Spleen (tissue), 11 donors: ENCODE measurements around the gene CD48. TPM values are rescaled to one million over a fixed set of nuclear protein-coding genes. Genes with fewer than 3 reads are reported as not detected.
A peak's percentile ranks its signal among the peaks of the same experiment; 100 is the strongest.

Source experiments
- DNase-seq: peaks from one replicate; pipeline ENCODE4 v3.0.0-alpha.2; 2020
- H3K27ac ChIP-seq, 8 donors: fragments of 200-600 bp; sonication (generic) in 7 of 8; 1 replicate in 4 of 8; 2 replicates in 4 of 8; pipeline versions ENCODE4 v1.5.0 to v1.8.0; 2016 to 2021; ENCODE audit warnings: inconsistent platforms in 4 of 8, mild to moderate bottlenecking in 4 of 8, moderate library complexity in 1 of 8
- H3K27me3 ChIP-seq, 7 donors: fragments of 200-600 bp; sonication (generic) in 6 of 7; replicated peaks in 1 of 7; 1 replicate in 4 of 7; 2 replicates in 3 of 7; pipeline versions ENCODE4 v1.5.0 to v1.8.0; 2016 to 2021; ENCODE audit warnings: inconsistent platforms in 3 of 7, mild to moderate bottlenecking in 1 of 7
- H3K36me3 ChIP-seq, 6 donors: fragments of 200-600 bp; sonication (generic) in 5 of 6; 1 replicate in 4 of 6; 2 replicates in 2 of 6; pipeline versions ENCODE4 v1.5.0 to v1.8.0; 2016 to 2021; ENCODE audit warnings: inconsistent platforms in 2 of 6
- H3K4me1 ChIP-seq, 6 donors: fragments of 200-600 bp; sonication (generic) in 5 of 6; 1 replicate in 3 of 6; 2 replicates in 3 of 6; pipeline versions ENCODE4 v1.5.0 to v1.8.0; 2016 to 2021; ENCODE audit warnings: inconsistent platforms in 3 of 6
- H3K4me3 ChIP-seq, 8 donors: fragments of 200-600 bp; sonication (generic) in 7 of 8; 1 replicate in 4 of 8; 2 replicates in 4 of 8; pipeline versions ENCODE4 v1.5.0 to v1.8.0; 2016 to 2021; ENCODE audit warnings: inconsistent platforms in 4 of 8, mild to moderate bottlenecking in 4 of 8, moderate library complexity in 2 of 8
- H3K9me3 ChIP-seq, 8 donors: fragments of 200-600 bp; sonication (generic) in 7 of 8; 1 replicate in 4 of 8; 2 replicates in 4 of 8; pipeline versions ENCODE4 v1.5.0 to v1.8.0; 2016 to 2021; ENCODE audit warnings: inconsistent platforms in 4 of 8
- CTCF ChIP-seq, 11 experiments: fragments of 200-600 bp in 7 of 11; fragments of 450-650 bp in 4 of 11; sonication (generic) in 4 of 11; IDR thresholded peaks in 8 of 11; conservative IDR thresholded peaks in 3 of 11; 1 replicate in 7 of 11; 2 replicates in 4 of 11; pipeline versions ENCODE4 v1.4.0 to v1.8.0; 2016 to 2021; ENCODE audit warnings: antibody characterized with exemption in 11 of 11, inconsistent platforms in 4 of 11, mild to moderate bottlenecking in 1 of 11
- POLR2A ChIP-seq, 3 donors: fragments of 450-650 bp; IDR thresholded peaks; one replicate each; pipeline ENCODE4 v1.5.1; 2017; ENCODE audit warnings: antibody characterized with exemption in 3 of 3, mild to moderate bottlenecking in 1 of 3
- POLR2AphosphoS5 ChIP-seq, 3 donors: sonication (generic); formaldehyde crosslinking; IDR thresholded peaks; one replicate each; pipeline ENCODE4 v1.5.1; 2017; ENCODE audit warnings: antibody characterized with exemption in 3 of 3
- WGBS, 5 donors: extraction: QIAGEN DNeasy Blood & Tissue Kit in 3 of 5; methylation state at CpG; one replicate each; pipeline versions ENCODE4 v1.1.5 to v1.1.7; 2013 to 2018; 5-methylcytosine and 5-hydroxymethylcytosine counted together
- intact Hi-C: fragments of 100-400 bp; cut with DNase I; formaldehyde crosslinking; loops from one replicate; pipeline ENCODE4 v1.15.0; 2023; ENCODE audit warnings: low total_unique reads
- polyA plus RNA-seq, 3 donors: library from polyadenylated mRNA; stranded (reverse); fragments of 200-250 nt; gene quantifications; one replicate each; pipeline ENCODE4 v1.2.1, GENCODE V29; 2013
- total RNA-seq, 7 donors: library from RNA; depleted of rRNA in 3 of 7; stranded (reverse); fragments of >200 nt in 3 of 7; fragmentation: NEBNext Ultra II Directional in 4 of 7; extraction: Animal tissue kit (Norgen Biotek cat#: 25700) in 4 of 7; gene quantifications; one replicate each; pipeline versions ENCODE4 v1.1.0 to v1.2.1, GENCODE V29; 2016 to 2021
- donor health status: healthy with polysubstance abuse.
- donor health status: DM: no; HTN: no; CAD: no; lungs with moderate emphysema.
- donor health status: DM: no; HTN: no; CAD: no.
- donor health status: Bipolar disorder and iron deficiency.
- donor health status: healthy.
- donor health status: DM: no; HTN: no; CAD: no.
- donor health status: DM: yes; HTN: yes; CAD: no.

The CD48 gene
- total and polyA plus RNA-seq, 10 donors, result 150 to 510 (median 248) TPM

DNA sequence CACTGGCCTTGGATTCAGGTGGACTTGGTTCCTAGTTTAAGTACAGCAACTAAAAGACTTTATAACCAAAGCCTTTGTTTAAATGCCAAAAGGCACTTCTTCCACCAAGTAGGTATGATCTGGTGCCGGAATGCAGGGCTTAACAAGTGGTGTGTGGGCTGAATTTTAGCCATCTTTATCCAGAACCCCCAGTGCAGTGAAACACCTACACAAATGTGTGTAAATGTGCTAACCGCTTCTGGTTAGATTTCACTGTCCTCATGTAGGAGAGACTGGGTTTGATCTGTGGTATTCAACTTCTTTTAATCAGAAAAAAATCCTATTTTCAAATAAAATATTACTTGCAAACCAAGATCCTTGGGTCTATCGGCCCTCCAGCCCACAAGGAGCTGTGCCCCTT is 75.1 kb downstream of the CD48 start:
- no peak for DNase-seq
- intact Hi-C loops, result no loop called here
- TF ChIP-seq POLR2AphosphoS5 (IDR thresholded peaks at IDR 0.05) (no peak), POLR2A (IDR thresholded peaks at IDR 0.05) (no peak), CTCF (IDR thresholded peaks at IDR 0.05 in 8 of 11, conservative IDR thresholded peaks at IDR 0.05 in 3 of 11) (no peak)
- WGBS, 5 donors, result 82 to 90% (median 85%) methylated on average over 3 of the region's 3 CpGs
- Histone ChIP-seq H3K9me3 (no peaks in the 10 kb centered on the region), H3K4me3 (no peak overlapping the region), H3K36me3 (peaks cover 0 to 33% (median 0%) of the 10 kb centered on the region in 6 donors), H3K27me3 (no peaks in the 10 kb centered on the region), H3K27ac (peak overlapping the region in 2 of 8 donors; percentile 82 to 86), H3K4me1 (peaks cover 32 to 98% (median 75%) of the 10 kb centered on the region in 6 donors)

DNA sequence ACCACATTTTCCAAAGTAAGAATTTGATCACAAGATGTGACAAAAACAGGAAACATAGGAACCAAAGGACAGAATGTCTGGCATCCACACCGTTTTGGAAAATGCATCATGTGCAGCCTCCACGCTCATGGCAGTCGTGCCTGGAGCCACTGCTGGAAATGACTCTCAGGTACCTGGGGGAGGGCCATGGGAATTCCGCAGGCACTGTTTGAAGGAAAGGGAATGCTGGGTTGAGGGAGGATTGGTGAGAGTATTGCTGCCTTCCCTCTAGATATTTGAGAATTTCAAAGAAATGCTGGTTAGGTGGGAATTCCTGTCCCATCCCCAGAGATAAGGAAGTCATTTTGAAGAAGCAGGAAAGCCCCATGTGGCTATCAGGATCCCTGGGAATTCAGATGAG is 75.5 kb downstream of the CD48 start:
- intact Hi-C loops, result no loop called here
- DNase-seq, result no peak
- H3K4me3 ChIP-seq, result no peak overlapping the region
- no peaks in the 10 kb centered on the region for H3K9me3 ChIP-seq
- H3K27ac ChIP-seq, result peak overlapping the region in 2 of 8 donors; percentile 82 to 86
- peaks cover 0 to 33% (median 0%) of the 10 kb centered on the region in 6 donors for H3K36me3 ChIP-seq
- H3K4me1 ChIP-seq, result peaks cover 29 to 98% (median 74%) of the 10 kb centered on the region in 6 donors
- no peak for TF ChIP-seq CTCF (IDR thresholded peaks at IDR 0.05 in 8 of 11, conservative IDR thresholded peaks at IDR 0.05 in 3 of 11)
- no peak for TF ChIP-seq POLR2AphosphoS5 (IDR thresholded peaks at IDR 0.05)
- TF ChIP-seq POLR2A (IDR thresholded peaks at IDR 0.05), result no peak
- 77 to 89% (median 81%) methylated on average over 4 of the region's 4 CpGs for WGBS, 5 donors
- H3K27me3 ChIP-seq, result no peaks in the 10 kb centered on the region

- intact Hi-C loops, result no loop called here
These were observed 76.8 kb downstream of the CD48 start for GRCh38 chr1:160634543-160635491.

More at GRCh38 chr1:160634543-160635491, 76.8 kb downstream of the CD48 start:
- no peak for TF ChIP-seq CTCF (IDR thresholded peaks at IDR 0.05 in 8 of 11, conservative IDR thresholded peaks at IDR 0.05 in 3 of 11)
- TF ChIP-seq POLR2AphosphoS5 (IDR thresholded peaks at IDR 0.05), result no peak
- no peak for TF ChIP-seq POLR2A (IDR thresholded peaks at IDR 0.05)
- Histone ChIP-seq H3K27ac (peak overlapping the region in 1 of 8 donors; percentile 79), H3K9me3 (no peaks in the 10 kb centered on the region), H3K27me3 (no peaks in the 10 kb centered on the region), H3K4me3 (no peak overlapping the region), H3K36me3 (peaks cover 0 to 33% (median 0%) of the 10 kb centered on the region in 6 donors), H3K4me1 (peaks cover 31 to 98% (median 75%) of the 10 kb centered on the region in 6 donors)
- 88 to 93% (median 89%) methylated on average over 16 to 17 of the region's 17 CpGs for WGBS, 5 donors
- no peak for DNase-seq
